NCI-H128 (cell line): ENCODE results near the gene GRN.
"Not testable (repeated sequence)": the region's sequence is repeated elsewhere in the genome, so short reads cannot be mapped to it uniquely, and the experiment has no call there.

Experiments
- DNase-seq: peaks from one replicate; lab custom pipeline; 2025; ENCODE audit not compliant: unreplicated experiment; lab: John Stamatoyannopoulos, UW

Gene GRN

DNA sequence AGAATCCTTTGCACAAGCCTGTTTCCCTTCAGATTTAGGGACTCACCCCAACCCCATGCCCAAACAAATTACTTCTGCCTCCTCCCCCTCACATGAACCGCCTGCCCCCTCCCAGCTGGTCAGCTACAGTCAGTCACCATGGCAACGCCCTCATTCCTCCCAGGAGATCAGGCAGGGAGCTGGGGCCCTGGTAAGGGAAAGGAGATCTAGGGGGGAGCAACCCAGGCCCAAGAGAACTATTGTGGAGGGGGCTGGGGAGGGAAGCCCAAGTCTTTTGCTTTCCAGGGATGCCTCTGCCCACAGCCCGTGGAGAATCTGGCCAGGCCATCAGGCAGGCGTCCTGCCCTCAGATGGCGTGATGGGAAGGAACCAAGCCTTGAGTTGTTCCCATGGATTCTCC lies 15.7 kb downstream of the GRN start:
- DNase-seq: no peak

DNA sequence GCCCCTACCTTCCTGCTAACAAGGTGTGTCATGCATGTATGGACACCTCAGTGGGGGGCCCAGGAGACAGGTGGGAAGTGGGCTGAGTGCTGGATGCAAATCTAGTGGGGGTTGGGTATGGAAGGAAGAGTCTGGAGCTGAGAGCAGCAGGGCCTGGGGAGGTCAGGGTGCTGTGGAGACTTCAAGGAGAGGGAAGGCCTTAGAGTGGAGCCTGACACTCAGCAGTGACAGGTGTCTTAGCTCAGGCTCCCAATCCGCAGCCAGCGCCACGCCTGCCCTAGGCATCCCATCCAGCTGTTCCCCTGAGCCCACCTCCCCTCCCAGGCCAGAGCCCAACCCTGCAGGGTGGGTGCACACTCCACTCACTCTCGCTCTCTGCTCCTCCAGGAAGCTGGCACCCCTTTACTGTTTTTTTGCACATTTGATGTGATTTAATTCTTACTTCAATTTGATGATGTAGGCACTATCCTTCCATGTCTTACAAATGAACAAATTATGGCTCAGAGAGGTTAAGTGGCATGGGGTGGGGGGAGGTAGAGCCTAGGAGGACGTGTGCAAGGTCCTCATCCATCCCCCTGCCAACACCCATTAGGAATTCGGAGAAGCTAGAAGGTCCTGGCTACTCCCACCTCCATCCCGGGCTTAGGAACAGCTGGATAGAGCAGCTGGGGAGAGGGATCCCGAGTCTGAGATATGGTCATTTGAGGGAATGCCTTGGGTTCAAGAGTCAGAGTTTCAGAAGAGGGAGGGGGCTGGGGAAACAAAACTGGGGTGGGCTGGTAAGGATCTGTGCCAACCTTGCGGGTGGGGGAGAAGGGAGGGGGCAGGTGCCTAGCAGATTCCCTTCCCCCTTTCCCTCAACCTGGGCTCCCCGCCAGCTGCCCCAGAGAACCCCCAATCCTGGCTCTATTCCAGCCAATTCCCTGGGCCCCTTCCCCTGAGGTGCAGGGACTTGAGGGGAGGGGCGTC lies 16.5 kb downstream of the GRN start:
- DNase-seq: no peak

- no peak for DNase-seq
Observed at GRCh38 chr17:44362459-44362948, 17.4 kb downstream of the GRN start.

DNA sequence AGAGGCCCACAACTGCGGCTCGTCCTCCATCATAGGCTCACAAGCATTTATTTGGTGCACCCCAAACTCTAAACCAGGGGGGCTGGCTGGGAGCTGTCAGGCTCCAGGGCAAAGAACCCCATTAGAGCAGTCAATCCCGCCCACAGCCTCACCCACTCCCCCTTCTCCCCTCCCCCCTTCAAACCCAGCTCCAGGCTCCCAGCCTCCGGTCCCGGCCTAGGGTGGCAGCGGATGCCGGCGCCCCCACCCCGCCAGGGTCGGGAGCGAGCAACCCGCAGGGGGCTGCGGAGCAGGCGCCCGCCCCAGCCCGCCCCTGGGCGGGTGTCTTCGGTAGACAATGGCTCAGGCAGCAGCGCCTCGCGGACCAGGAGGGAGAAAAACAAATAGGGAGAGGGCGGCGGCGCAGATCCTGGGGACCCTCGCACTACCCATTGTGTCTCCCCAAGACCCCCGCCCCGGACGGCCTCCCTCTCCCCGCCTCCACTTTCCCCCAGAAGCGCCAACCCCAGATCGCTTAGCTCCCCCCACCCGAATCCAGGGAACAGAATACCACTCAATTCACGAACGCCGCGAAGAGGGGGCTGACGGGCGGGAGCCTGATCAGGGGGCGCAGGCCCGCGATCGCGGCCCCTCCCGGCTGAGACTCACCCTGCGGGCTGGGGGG lies 18.0 kb downstream of the GRN start:
- no peak for DNase-seq

- DNase-seq: no peak
Observed at GRCh38 chr17:44363613-44364159, 18.6 kb downstream of the GRN start, which contains the start of gene FAM171A2. Gene FAM171A2, minus strand, starts transcription at chr17:44363853. Its CDS starts 139 bp downstream, at chr17:44363714.

- not testable (repeated sequence) for DNase-seq
Observed at GRCh38 chr17:44365051-44365450, 19.9 kb downstream of the GRN start.

- DNase-seq: no peak
Observed at GRCh38 chr17:44367231-44367979, 22.3 kb downstream of the GRN start.

DNA sequence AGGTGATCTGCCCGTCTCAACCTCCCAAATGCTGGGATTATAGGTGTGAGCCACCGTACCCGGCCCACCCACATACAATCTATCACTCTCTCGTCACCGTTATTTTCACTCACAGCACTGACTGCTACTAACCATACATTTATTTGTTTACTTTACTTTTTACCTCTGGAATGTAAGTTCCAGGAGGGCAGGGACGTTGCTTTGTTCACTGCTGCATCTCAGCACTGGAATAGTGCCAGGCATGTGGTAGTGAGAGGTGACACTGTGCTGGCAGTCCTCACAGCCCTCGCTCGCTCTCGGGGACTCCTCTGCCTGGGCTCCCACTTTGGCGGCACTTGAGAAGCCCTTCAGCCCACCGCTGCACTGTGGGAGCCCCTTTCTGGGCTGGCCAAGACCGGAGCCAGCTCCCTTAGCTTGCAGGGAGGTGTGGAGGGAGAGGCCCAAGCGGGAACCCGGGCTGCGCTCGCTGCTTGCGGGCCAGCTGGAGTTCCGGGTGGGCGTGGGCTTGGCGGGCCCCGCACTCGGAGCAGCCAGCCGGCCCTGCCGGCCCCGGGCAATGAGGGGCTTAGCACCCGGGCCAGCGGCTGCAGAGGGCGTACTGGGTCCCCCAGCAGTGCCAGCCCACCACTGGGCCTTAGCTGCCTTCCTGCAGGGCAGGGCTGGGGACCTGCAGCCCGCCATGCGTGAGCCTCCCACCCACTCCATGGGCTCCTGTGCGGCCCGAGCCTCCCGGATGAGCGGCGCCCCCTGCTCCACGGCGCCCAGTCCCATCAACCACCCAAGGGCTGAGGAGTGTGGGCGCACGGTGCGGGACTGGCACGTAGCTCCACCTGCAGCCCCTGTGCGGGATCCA lies 23.5 kb downstream of the GRN start:
- not testable (repeated sequence) for DNase-seq

DNA sequence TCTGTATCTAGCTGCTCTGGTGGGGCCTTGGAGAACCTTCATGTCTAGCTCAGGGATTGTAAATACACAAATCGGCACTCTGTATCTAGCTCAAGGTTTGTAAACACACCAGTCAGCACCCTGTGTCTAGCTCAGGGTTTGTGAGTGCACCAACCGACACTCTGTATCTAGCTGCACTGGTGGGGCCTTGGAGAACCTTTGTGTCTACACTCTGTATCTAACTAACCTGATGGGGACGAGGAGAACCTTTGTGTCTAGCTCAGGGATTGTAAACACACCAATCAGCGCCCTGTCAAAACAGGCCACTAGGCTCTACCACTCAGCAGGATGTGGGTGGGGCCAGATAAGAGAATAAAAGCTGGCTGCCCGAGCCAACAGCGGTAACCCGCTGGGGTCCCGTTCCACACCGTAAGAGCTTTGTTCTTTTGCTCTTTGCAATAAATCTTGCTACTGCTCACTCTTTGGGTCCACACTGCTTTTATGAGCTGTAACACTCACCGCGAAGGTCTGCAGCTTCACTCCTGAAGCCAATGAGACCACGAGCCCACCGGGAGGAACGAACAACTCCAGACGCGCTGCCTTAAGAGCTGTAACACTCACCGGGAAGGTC lies 24.4 kb downstream of the GRN start:
- not testable (repeated sequence) for DNase-seq

GRCh38 chr17:44372036-44372435 lies 26.9 kb downstream of the GRN start:
- no peak for DNase-seq

- no peak for DNase-seq
Observed at GRCh38 chr17:44374306-44375195, 29.4 kb downstream of the GRN start.

DNA sequence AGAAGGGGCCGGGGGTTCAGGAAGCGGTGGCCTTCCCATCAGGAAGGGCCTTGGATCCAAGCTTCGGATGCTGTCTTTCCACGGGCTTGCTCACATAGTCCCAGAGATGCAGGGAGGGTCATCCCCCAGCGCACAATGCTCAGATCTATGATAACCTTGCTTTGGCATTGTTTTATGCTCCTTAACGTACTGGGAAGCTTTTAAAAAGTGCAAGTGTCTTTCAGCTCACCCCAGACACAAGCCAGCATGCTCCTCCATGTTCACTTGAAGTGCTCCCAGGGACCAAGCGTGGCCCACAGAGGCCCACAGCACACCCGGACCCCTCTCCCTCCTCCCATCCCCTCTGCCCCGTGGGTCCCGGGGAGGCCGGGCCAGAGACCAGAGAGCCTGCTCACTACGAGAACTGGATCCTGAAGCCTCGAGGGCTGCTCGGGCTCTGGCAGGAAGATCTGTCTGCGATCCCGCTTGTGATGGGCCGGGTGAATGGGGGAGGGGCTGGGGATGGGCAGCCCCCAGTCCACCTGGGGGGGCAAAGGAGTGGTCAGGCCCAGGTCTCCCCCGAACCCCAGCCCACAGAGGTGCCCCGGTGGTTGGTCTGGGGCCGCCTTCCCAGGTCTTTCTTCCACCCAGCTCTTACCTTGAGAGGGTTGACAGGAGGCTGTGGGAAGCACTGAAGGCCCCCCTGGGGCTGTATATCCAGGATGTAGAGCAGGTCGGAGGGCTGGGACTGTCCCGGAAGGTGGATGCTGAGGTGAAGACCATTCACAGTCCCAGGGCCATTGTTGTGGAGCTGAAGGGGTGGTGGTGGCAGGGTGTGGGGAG lies 30.3 kb downstream of the GRN start:
- no peak for DNase-seq

DNA sequence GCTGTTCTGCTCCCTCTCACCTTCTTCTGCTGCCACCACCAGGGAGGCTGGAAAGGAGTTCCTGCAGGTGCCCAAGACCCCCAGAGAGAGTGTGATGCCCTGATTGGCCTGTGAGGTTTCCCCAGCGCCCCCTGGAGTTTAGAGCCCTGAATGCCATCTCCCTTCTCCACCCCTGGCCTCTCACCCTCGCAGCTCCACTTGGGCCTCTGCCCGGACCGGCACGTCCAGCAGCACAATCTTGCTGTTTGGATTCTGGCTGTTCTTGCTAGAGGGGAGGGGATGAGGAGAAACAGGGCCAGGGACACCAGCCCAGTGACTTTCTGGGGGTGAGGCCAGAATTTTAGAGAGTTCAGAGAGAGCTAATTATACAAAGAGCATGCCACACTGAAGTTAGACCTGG lies 31.0 kb downstream of the GRN start:
- DNase-seq: no peak

DNA sequence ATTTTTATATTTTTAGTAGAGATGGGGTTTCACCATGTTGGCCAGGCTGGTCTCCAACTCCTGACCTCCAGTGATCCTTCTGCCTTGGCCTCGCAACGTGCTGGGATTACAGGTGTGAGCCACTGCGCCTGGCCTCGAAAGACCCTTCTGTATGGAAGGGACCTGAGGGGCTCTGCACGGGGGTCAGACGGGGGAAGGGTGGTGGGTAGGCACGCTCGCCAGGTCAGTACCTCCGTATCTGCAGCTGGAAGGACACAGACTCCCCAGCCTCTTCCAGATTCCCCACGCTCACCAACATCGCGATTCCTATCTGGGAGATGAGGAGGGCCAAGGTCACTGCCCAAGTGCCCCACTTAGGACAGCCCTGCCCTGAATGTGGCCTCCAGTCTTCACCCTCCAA lies 31.7 kb downstream of the GRN start:
- no peak for DNase-seq

GRCh38 chr17:44378171-44378705 lies 33.1 kb downstream of the GRN start:
- no peak for DNase-seq

- DNase-seq: no peak
Observed at GRCh38 chr17:44379887-44380286, 34.8 kb downstream of the GRN start.

- DNase-seq: no peak
Observed at GRCh38 chr17:44380767-44381166, 35.7 kb downstream of the GRN start.
